Measurements from ENCODE around the gene IQSEC1.
A peak's percentile ranks its signal among the peaks of the same experiment; 100 is the strongest.

The IQSEC1 gene

GRCh38 chr3:13046569-13047274 lies 26.5 kb downstream of the IQSEC1 start:
- no peak for DNase-seq

- DNase-seq, result no peak
These were observed 27.2 kb downstream of the IQSEC1 start for GRCh38 chr3:13045904-13046568.

GRCh38 chr3:13045241-13045903 lies 27.9 kb downstream of the IQSEC1 start:
- DNase-seq, result no peak

GRCh38 chr3:13044496-13045240 lies 28.6 kb downstream of the IQSEC1 start:
- no peak for DNase-seq

GRCh38 chr3:13043656-13044055 lies 29.6 kb downstream of the IQSEC1 start:
- no peak for DNase-seq

- no peak for DNase-seq
These were observed 30.4 kb downstream of the IQSEC1 start for GRCh38 chr3:13042715-13043271.

GRCh38 chr3:13042127-13042701 lies 31.0 kb downstream of the IQSEC1 start:
- DNase-seq, result no peak

- DNase-seq, result no peak
These were observed 32.0 kb downstream of the IQSEC1 start for GRCh38 chr3:13041113-13041776.

- peak; percentile 59 for DNase-seq
These were observed 32.7 kb downstream of the IQSEC1 start for GRCh38 chr3:13040361-13041074.

- no peak for DNase-seq
These were observed 33.9 kb downstream of the IQSEC1 start for GRCh38 chr3:13039213-13039896.

GRCh38 chr3:13037458-13038117 lies 35.6 kb downstream of the IQSEC1 start:
- no peak for DNase-seq

GRCh38 chr3:13034861-13035260 lies 38.4 kb downstream of the IQSEC1 start:
- DNase-seq, result no peak

GRCh38 chr3:13034109-13034800 lies 39.0 kb downstream of the IQSEC1 start:
- no peak for DNase-seq

- DNase-seq, result no peak
These were observed 41.0 kb downstream of the IQSEC1 start for GRCh38 chr3:13032206-13032605.

GRCh38 chr3:13031621-13032020 lies 41.6 kb downstream of the IQSEC1 start:
- no peak for DNase-seq

GRCh38 chr3:13030684-13031083 lies 42.5 kb downstream of the IQSEC1 start:
- DNase-seq, result no peak

- DNase-seq, result no peak
These were observed 45.0 kb downstream of the IQSEC1 start for GRCh38 chr3:13028010-13028821.

- no peak for DNase-seq
These were observed 46.1 kb downstream of the IQSEC1 start for GRCh38 chr3:13027154-13027553.

- no peak for DNase-seq
These were observed 46.7 kb downstream of the IQSEC1 start for GRCh38 chr3:13026534-13026933.

All from CD4-positive, alpha-beta T cell treated with Interleukin-10 for 1 hour (primary cell).